Ishikawa (cell line): ENCODE data around the gene MICAL3.
A peak's percentile ranks its signal among the peaks of the same experiment; 100 is the strongest.

Experiments used
- CEBPB ChIP-seq: IDR thresholded peaks from 2 replicates; pipeline ENCODE4 v1.6.1; 2012
- CREB1 ChIP-seq: IDR thresholded peaks from 2 replicates; pipeline ENCODE4 v1.6.1; 2012; ENCODE audit warnings: low read depth
- EGR1 ChIP-seq: IDR thresholded peaks from 2 replicates; pipeline ENCODE4 v1.6.1; 2012
- EP300 ChIP-seq: IDR thresholded peaks from 2 replicates; pipeline ENCODE4 v1.6.1; 2012; ENCODE audit warnings: borderline replicate concordance
- FOXM1 ChIP-seq: IDR thresholded peaks from 2 replicates; pipeline ENCODE4 v1.6.1; 2012; ENCODE audit warnings: low read depth, borderline replicate concordance
- MAX ChIP-seq: IDR thresholded peaks from 2 replicates; pipeline ENCODE4 v1.6.1; 2012
- NFIC ChIP-seq: IDR thresholded peaks from 2 replicates; pipeline ENCODE4 v1.6.1; 2012
- RAD21 ChIP-seq: IDR thresholded peaks from 2 replicates; pipeline ENCODE4 v1.6.1; 2012; ENCODE audit warnings: low read depth
- REST ChIP-seq: IDR thresholded peaks from 2 replicates; pipeline ENCODE4 v1.6.1; 2012; ENCODE audit warnings: low read depth, mild to moderate bottlenecking
- TAF1 ChIP-seq: IDR thresholded peaks from 2 replicates; pipeline ENCODE4 v1.6.1; 2012; ENCODE audit warnings: low read depth, mild to moderate bottlenecking
- TCF12 ChIP-seq: IDR thresholded peaks from 2 replicates; pipeline ENCODE4 v1.6.1; 2012; ENCODE audit warnings: low read depth
- TEAD4 ChIP-seq: IDR thresholded peaks from 2 replicates; pipeline ENCODE4 v1.6.1; 2012
- USF1 ChIP-seq: IDR thresholded peaks from 2 replicates; pipeline ENCODE4 v1.6.1; 2012
- YY1 ChIP-seq: IDR thresholded peaks from 2 replicates; pipeline ENCODE4 v1.6.1; 2012; ENCODE audit warnings: low read depth
- ZBTB7A ChIP-seq: IDR thresholded peaks from 2 replicates; pipeline ENCODE4 v1.6.1; 2012; ENCODE audit warnings: low read depth

MICAL3 gene

GRCh38 chr22:18000441-18001039 is 23.8 kb downstream of the MICAL3 start:
- TF ChIP-seq RAD21 (no peak), ZBTB7A (peak; percentile 78), TEAD4 (peak; percentile 14; the same call in 1 of the 2 replicates), EP300 (0 out of 2 replicates have a peak, but pooled peaks have one; percentile 18)

GRCh38 chr22:17999851-18000250 is 24.5 kb downstream of the MICAL3 start:
- TF ChIP-seq USF1, result no peak
- no peak for TF ChIP-seq EP300
- TF ChIP-seq CEBPB, result no peak
- TF ChIP-seq TEAD4, result no peak
- no peak for TF ChIP-seq YY1
- no peak for TF ChIP-seq TAF1
- no peak for TF ChIP-seq RAD21
- no peak for TF ChIP-seq TCF12
- TF ChIP-seq REST, result no peak
- no peak for TF ChIP-seq EGR1
- TF ChIP-seq ZBTB7A, result no peak
- no peak for TF ChIP-seq MAX

- TF ChIP-seq CEBPB, result no peak
- no peak for TF ChIP-seq EP300
- no peak for TF ChIP-seq FOXM1
- no peak for TF ChIP-seq RAD21
- TF ChIP-seq TAF1, result no peak
- TF ChIP-seq ZBTB7A, result no peak
- no peak for TF ChIP-seq YY1
- no peak for TF ChIP-seq USF1
- TF ChIP-seq NFIC, result no peak
These were observed 25.4 kb downstream of the MICAL3 start for GRCh38 chr22:17998913-17999312.

- TF ChIP-seq MAX, result no peak
- no peak for TF ChIP-seq REST
- TF ChIP-seq YY1, result no peak
- TF ChIP-seq TCF12, result no peak
- TF ChIP-seq EP300, result no peak
- TF ChIP-seq TAF1, result no peak
- no peak for TF ChIP-seq NFIC
- TF ChIP-seq CREB1, result no peak
- no peak for TF ChIP-seq EGR1
- no peak for TF ChIP-seq ZBTB7A
- TF ChIP-seq FOXM1, result no peak
- no peak for TF ChIP-seq USF1
These were observed 26.9 kb downstream of the MICAL3 start for GRCh38 chr22:17997456-17997855.

GRCh38 chr22:17994424-17995108 is 29.8 kb downstream of the MICAL3 start:
- no peak for TF ChIP-seq TEAD4
- no peak for TF ChIP-seq ZBTB7A
- TF ChIP-seq USF1, result no peak
- TF ChIP-seq FOXM1, result no peak
- no peak for TF ChIP-seq TAF1
- TF ChIP-seq TCF12, result no peak
- TF ChIP-seq MAX, result no peak
- TF ChIP-seq CEBPB, result no peak
- no peak for TF ChIP-seq EGR1
